VCaP (cell line): ENCODE results near the gene CELSR1.

Source experiments
- H3K27ac ChIP-seq: fragments of 450-650 bp; 2 replicates; pipeline ENCODE4 v1.5.1; 2017
- TF ChIP-seq, protein P1 (sequence below): fragments of 450-650 bp; conservative IDR thresholded peaks from 2 replicates; pipeline ENCODE4 v1.5.1; 2017; ENCODE audit warnings: mild to moderate bottlenecking, moderate library complexity

The CELSR1 gene

DNA sequence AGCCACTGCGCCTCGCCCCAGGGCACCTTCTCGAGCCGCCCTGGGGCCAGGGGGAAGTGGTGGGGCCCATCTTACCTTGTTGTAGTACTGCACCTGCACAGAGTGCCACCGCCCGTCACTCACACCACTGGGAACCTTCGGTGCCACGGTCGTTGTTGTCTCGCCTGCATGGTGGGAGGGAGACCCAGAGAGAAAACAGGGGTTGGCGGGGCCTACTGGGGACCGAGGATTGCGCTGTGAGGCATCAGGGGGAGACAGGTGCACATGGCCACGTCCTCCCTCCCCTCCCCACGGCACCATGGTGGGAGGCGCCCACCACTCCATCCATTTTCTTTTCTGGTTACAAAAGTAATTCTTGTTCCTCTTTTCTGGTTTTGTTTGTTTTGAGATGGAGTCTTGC, 104.1 kb downstream of the CELSR1 start:
- TF ChIP-seq, protein P1, sequence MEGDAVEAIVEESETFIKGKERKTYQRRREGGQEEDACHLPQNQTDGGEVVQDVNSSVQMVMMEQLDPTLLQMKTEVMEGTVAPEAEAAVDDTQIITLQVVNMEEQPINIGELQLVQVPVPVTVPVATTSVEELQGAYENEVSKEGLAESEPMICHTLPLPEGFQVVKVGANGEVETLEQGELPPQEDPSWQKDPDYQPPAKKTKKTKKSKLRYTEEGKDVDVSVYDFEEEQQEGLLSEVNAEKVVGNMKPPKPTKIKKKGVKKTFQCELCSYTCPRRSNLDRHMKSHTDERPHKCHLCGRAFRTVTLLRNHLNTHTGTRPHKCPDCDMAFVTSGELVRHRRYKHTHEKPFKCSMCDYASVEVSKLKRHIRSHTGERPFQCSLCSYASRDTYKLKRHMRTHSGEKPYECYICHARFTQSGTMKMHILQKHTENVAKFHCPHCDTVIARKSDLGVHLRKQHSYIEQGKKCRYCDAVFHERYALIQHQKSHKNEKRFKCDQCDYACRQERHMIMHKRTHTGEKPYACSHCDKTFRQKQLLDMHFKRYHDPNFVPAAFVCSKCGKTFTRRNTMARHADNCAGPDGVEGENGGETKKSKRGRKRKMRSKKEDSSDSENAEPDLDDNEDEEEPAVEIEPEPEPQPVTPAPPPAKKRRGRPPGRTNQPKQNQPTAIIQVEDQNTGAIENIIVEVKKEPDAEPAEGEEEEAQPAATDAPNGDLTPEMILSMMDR, result no peak
- H3K27ac ChIP-seq, result no peak overlapping the region

DNA sequence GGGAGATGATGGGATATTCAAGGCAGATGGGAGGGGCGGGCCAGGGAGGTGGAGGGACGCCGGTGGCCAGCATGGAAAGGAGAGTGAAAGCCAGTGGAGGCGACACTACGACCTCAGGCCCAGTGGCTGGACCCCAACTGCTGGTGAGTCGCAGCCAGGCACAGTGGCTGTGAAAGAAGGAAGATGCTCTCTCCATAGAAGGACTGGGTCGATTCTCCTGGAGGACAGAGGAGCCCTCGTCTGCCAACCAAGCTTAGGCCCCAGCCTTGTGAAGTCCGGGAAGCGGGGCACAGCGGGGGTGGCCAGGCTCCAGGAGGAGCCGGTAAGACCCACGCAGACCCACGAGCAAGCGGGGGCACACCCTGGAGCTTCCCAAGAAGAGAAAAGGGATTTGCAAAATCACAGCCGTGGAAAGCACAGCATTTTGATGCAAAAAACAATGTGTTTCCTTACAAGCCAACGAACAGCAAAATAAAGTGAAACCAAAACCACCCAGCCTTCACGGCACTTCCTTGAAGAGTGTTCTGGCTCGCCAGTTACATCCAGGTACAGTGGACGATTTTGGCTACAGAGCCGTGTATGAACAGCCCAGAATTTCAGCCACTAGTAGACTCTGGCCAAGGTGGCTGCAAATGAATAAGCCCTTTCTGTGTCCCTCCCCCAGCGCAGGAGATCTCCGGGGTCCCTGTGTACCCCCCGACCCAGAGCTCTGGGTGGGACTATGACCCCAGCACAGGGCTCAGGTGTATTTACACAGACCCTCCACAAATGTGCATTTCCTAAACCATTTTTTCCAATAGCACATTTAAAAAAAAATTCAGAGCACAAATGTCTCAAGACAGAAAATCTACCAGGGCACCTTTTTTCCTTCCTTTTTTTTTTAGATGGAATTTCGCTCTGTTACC, 105.0 kb downstream of the CELSR1 start:
- no peak overlapping the region for H3K27ac ChIP-seq
- TF ChIP-seq, protein P1, result no peak

DNA sequence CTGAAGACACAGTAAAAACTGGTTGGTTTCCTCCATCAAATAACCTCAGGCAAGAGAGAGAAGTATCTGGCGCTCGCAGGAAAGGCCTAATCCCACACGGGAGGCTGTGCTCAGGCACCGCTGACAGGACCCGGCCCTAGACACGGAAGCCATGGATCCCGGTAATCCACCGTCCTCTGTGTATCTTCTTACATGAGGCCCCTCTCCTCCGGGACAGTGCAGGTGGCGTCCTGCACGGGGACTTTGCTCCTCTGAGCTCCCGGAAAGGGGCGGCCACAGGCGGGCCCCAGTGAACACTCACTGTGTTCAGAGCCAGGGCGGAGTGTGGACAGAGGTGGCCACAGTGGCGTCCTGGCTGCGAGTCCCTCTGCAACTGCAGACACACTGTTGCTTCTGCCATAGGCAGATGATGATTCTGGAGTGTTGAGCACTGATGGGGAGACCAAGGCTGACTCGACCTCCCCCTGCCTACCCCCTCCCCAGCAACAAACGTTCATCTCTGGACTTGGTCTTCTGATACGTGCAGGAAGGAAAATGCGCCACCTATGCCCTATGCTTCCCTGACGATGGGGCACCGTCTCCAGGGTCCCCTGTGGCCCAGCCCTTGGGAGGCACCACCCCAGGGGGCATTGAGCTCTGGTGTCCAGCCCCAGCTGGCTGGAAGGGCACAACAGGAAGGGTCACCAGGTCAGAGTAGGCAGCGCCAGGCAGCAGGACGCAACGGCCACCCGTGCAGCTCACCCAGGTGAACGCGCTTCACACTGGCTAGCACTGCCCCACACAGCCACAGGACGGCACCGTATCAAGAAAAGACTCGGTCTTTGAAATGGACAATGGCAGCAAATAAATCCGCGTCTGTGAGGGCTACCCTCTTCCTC, 106.2 kb downstream of the CELSR1 start:
- TF ChIP-seq, protein P1, result no peak
- H3K27ac ChIP-seq, result no peak overlapping the region

DNA sequence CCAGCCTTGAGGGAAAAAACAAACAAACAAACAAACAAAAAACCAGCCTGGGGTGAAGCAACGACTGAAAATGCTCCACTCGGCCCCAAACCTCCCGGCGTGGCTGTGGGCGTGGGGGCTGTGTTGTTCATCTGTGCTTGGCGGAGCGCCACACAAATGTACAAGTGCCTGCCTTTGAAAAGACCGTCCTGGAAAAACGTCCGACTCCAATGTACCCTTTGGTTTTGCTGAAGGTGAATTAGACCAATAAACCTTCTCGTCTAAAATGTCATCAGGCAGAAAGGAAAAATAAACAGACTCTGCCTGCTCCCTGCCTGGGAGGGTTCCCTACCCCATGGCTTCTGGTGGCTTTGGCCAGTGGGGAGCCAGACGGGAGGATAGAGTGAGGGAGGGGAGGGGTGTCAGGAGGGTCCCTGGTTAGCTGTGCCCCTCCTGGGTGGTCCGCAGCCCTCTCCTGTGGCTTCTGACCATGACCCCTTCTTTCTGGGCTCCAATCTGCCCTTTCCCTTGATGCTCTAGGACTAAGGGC, 108.0 kb downstream of the CELSR1 start:
- TF ChIP-seq, protein P1, result no peak
- no peak overlapping the region for H3K27ac ChIP-seq

DNA sequence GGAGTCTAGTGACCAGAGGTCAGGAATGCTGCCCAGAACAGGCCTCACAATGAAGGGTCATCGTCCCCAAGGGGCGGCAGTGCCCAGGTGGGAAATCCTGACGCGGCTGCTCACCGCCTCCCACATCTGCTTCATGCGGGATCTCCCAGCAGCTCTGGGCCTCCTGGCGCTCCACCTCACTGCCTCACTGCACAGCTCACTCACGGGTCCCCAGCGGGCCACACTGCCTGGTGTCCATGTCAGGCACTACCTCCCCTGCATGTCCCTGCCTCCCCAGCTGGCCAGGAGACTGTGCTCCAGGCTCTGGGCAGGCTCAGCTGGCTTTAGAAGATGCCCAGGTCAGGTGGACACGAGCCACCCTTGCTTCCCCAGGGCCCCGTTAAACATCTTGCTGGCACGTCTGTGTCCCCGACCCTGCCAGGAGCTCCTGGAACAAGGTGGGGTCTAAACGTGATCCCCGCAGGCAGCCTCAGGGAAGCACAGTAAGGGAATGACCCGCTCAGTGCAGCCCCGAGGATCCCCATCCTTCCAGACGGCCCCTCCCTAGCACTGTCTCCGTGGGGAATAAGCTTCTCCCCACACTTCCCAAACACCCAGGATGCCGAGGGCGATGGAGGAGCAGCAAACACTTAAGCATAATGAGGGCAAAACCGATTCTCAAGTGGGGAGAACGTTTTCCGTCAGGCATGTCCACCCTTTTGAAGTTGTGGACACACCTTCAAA, 108.7 kb downstream of the CELSR1 start:
- TF ChIP-seq, protein P1, result no peak
- H3K27ac ChIP-seq, result no peak overlapping the region

DNA sequence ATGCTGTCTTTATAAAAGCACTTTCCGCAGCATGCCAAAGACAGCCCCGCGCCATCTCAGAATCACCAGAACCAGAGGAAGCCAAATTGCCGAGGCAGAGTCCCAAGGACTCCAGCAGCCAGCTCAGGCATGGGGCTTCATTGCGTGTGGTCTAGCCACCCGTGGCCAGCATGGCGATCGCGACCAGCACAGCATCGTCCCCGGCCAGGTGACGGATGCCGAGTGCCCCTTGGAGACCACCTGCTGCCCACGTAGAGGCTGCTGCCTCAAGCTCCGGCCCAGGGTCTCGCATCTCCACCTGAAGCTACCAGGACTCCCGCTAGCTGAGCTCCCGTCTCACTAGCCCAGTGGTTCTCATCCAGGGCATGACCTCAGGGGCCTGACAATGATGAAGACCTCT, 109.2 kb downstream of the CELSR1 start:
- no peak overlapping the region for H3K27ac ChIP-seq
- TF ChIP-seq, protein P1, result no peak

DNA sequence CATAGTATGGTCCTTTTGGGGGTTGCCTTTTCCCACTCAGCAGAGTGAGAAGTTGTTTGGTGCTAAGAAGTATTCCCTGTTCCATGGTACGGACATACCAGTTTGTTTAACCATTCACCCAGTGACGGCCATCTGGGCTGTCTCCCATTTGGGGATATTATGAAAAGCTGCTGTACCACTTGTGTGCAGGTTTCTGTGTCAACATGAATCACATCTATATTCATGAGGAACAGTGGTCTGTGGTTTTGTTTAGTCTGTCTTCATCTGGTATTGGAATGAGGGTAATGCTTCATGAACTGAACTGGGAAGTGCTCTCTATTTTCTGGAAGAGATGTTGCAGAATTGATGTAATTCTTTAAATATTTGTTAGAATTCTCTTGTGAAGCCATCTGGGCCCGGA, 112.4 kb downstream of the CELSR1 start:
- H3K27ac ChIP-seq, result no peak overlapping the region
- TF ChIP-seq, protein P1, result no peak
